ENCODE data around the gene LRRN4CL. TPM values are rescaled to one million over a fixed set of nuclear protein-coding genes. Genes with fewer than 3 reads are reported as not detected.
A peak's percentile ranks its signal among the peaks of the same experiment; 100 is the strongest.

The LRRN4CL gene
- total RNA-seq, 3 donors from 2014 or later (not counting 1 experiment from before 2014, with no cell fraction given), result not detected

DNA sequence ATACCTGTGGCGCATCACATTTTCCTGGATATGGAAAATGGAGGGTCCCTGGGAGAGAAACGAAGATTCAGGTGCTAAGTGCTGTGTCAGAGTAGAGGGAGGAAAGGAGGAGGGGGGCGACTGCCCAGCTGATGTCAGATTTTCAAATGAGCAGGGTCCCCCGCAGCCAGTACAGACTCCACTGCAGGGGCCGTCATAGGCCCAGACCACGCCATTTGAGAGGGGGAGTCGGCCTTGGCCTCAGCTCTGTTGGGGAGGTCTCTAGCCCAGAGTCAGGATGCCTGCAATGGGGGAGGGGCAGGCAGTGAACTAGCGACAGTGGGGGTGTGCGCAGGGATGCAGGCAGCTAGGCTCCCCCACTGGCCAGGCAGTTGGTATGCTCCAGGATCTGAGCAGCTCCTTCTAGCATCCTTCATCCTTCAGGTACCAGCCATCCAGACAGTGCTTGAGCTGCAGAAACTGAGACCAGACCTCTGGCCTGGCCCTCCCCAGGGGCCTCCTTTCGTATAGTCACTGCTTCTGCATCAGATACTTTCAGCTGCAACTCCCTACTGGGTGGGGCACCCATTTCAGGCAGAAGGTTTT, 18.0 kb upstream of the LRRN4CL start, which contains the start of the genes BSCL2 and GNG3:
TSS of gene BSCL2 (minus strand) at position 148 of the 585 bp plus-strand sequence. CDS start 229 bp downstream, outside the sequence.
TSS of gene GNG3 (plus strand) at position 400 of the 585 bp plus-strand sequence. CDS start 620 bp downstream, outside the sequence.
- H3K27me3 ChIP-seq (ENCODE audit: control insufficient read depth, insufficient read depth, low read length), result no peaks in the 10 kb centered on the region
- WGBS (ENCODE audit: insufficient coverage), result 96% methylated on average over 9 of the region's 10 CpGs
- intact Hi-C loops (cut with micrococcal nuclease), result loop anchor here (2.0 to 5.0 kb wide), 5 partner anchors 35 to 135 kb away; partner anchors contain the start of genes EEF1G, EML3, LBHD1 and ROM1
- peaks cover 6% of the 10 kb centered on the region for H3K36me3 ChIP-seq (ENCODE audit: control insufficient read depth, insufficient read depth, low read length)
- no peaks in the 10 kb centered on the region for H3K9me3 ChIP-seq (ENCODE audit: control insufficient read depth, insufficient read depth, low read length)
- no peaks in the 10 kb centered on the region for H3K27me3 Mint-ChIP-seq (ENCODE audit: low read depth in 2 of 2)
- peak within 1 kb of the TSS; percentile 98 to 99 for H3K27ac Mint-ChIP-seq
- H3K27ac ChIP-seq (ENCODE audit: low read length), result peak within 1 kb of the TSS; percentile 95
- peaks cover 36 to 41% of the 10 kb centered on the region in 2 donors for H3K4me1 Mint-ChIP-seq
- DNase-seq (no peak), ATAC-seq (no peak)
- peaks cover 50% of the 10 kb centered on the region for H3K4me1 ChIP-seq (ENCODE audit: control insufficient read depth, insufficient read depth, low read length)
- peak within 1 kb of the TSS; percentile 70 for H3K4me3 ChIP-seq (ENCODE audit: low read length)
- H3K4me3 Mint-ChIP-seq, result peak within 1 kb of the TSS; percentile 97
- H3K9me3 Mint-ChIP-seq, result no peaks in the 10 kb centered on the region
- TF ChIP-seq, protein P1, sequence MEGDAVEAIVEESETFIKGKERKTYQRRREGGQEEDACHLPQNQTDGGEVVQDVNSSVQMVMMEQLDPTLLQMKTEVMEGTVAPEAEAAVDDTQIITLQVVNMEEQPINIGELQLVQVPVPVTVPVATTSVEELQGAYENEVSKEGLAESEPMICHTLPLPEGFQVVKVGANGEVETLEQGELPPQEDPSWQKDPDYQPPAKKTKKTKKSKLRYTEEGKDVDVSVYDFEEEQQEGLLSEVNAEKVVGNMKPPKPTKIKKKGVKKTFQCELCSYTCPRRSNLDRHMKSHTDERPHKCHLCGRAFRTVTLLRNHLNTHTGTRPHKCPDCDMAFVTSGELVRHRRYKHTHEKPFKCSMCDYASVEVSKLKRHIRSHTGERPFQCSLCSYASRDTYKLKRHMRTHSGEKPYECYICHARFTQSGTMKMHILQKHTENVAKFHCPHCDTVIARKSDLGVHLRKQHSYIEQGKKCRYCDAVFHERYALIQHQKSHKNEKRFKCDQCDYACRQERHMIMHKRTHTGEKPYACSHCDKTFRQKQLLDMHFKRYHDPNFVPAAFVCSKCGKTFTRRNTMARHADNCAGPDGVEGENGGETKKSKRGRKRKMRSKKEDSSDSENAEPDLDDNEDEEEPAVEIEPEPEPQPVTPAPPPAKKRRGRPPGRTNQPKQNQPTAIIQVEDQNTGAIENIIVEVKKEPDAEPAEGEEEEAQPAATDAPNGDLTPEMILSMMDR (IDR thresholded peaks at IDR 0.05), result no peak
- H3K36me3 Mint-ChIP-seq, result no peaks in the 10 kb centered on the region

DNA sequence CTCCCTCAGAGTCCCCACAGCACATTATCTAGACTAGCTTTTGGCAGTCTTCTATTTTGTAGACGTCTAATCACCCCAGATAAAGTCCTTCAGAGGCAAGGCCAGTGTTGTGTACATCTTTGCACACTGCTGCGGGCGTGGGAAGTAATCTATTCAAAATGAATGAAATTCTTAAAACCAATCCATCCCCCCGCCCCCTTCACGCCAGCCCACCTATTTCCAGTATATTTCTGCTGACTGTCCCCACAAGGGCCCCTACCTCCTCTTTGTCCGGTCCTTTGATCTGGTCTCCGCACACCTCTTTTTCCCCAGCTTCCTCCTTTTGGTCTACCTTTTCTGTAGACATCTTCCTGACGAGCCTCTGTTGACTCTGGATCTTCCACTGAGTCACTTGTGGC, 17.5 kb upstream of the LRRN4CL start:
- Histone ChIP-seq H3K27ac (ENCODE audit: low read length) (peak overlapping the region; percentile 55), H3K36me3 (ENCODE audit: control insufficient read depth, insufficient read depth, low read length) (peaks cover 6% of the 10 kb centered on the region), H3K27me3 (ENCODE audit: control insufficient read depth, insufficient read depth, low read length) (no peaks in the 10 kb centered on the region), H3K9me3 (ENCODE audit: control insufficient read depth, insufficient read depth, low read length) (no peaks in the 10 kb centered on the region), H3K4me3 (ENCODE audit: low read length) (peak overlapping the region; percentile 70), H3K4me1 (ENCODE audit: control insufficient read depth, insufficient read depth, low read length) (peaks cover 50% of the 10 kb centered on the region)
- ATAC-seq (no peak), DNase-seq (no peak)
- no peaks in the 10 kb centered on the region for H3K9me3 Mint-ChIP-seq
- H3K27ac Mint-ChIP-seq, result peak overlapping the region; percentile 91 to 97
- TF ChIP-seq, protein P1 (IDR thresholded peaks at IDR 0.05), result no peak
- H3K4me1 Mint-ChIP-seq, result peaks cover 36 to 41% of the 10 kb centered on the region in 2 donors
- WGBS (ENCODE audit: insufficient coverage), result 90% methylated on average over 8 of the region's 8 CpGs
- H3K4me3 Mint-ChIP-seq, result peak overlapping the region; percentile 77
- intact Hi-C loops (cut with micrococcal nuclease), result loop anchor here (2.0 to 5.0 kb wide), 5 partner anchors 35 to 135 kb away; partner anchors contain the start of genes EEF1G, EML3, LBHD1 and ROM1
- no peaks in the 10 kb centered on the region for H3K27me3 Mint-ChIP-seq (ENCODE audit: low read depth in 2 of 2)
- no peaks in the 10 kb centered on the region for H3K36me3 Mint-ChIP-seq

DNA sequence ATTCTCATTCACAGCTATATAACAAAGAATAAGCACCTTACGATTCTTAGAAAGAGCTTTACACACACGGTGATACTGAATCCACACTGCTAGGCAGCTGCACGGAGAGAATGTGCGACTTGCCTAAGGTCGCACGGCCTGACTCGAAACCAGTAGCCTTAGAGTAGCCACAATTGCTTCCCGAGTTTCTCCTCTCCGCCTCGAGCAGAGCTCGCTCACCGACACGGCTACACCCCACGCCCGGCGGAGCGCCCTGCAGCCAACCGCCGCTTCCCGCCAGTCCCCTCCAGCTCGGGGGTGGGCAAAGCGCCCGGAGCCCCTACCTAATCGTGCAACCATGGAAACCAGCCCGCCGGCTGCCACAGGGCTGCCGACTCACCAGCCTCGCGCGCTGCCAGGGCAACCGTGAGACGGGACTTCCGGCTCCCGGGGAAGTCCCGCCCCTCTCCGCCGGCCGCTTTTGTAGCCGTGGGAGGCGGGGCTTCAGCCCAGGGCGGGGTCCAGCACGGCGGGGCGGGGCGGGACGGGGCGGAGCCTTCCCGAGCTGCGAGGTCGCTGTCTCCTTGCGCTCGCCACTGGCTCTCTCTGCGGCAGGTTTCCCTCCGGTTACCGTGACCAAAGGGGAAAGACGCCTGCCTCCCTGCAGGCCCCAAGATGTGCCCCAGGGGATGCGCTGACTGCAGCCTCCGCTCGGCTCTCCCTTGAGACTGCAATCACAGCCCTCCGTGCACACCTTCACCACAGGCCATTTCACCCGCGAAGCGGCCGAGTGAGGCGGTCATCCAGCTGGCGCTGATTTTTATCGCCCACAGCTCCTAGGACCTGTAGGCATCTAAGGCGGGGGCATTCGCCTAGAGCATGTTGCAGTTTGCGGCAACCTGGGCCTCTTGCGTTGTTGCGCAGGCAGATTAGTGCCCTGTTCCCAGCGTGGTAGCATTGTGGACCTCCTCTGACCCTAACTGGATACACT, 16.8 kb upstream of the LRRN4CL start:
- Histone ChIP-seq H3K9me3 (ENCODE audit: control insufficient read depth, insufficient read depth, low read length) (no peaks in the 10 kb centered on the region), H3K27me3 (ENCODE audit: control insufficient read depth, insufficient read depth, low read length) (no peaks in the 10 kb centered on the region), H3K4me3 (ENCODE audit: low read length) (peak overlapping the region; percentile 70), H3K36me3 (ENCODE audit: control insufficient read depth, insufficient read depth, low read length) (peaks cover 4% of the 10 kb centered on the region), H3K27ac (ENCODE audit: low read length) (peak overlapping the region; percentile 89), H3K4me1 (ENCODE audit: control insufficient read depth, insufficient read depth, low read length) (peaks cover 50% of the 10 kb centered on the region)
- H3K36me3 Mint-ChIP-seq, result no peaks in the 10 kb centered on the region
- peak; percentile 74 to 87 (median 77) for ATAC-seq
- DNase-seq, result peak; percentile 93 to 97
- WGBS (ENCODE audit: insufficient coverage), result 7% methylated on average over 73 of the region's 73 CpGs
- no peaks in the 10 kb centered on the region for H3K27me3 Mint-ChIP-seq (ENCODE audit: low read depth in 2 of 2)
- no peaks in the 10 kb centered on the region for H3K9me3 Mint-ChIP-seq
- peaks cover 36 to 41% of the 10 kb centered on the region in 2 donors for H3K4me1 Mint-ChIP-seq
- H3K27ac Mint-ChIP-seq, result peak overlapping the region; percentile 91 to 97
- H3K4me3 Mint-ChIP-seq, result peak overlapping the region; percentile 94
- TF ChIP-seq, protein P1 (IDR thresholded peaks at IDR 0.05), result no peak
- intact Hi-C loops (cut with micrococcal nuclease), result loop anchor here (2.0 to 5.0 kb wide), 5 partner anchors 34 to 136 kb away; partner anchors contain the start of genes EEF1G, EML3, LBHD1 and ROM1

All from natural killer cell (primary cell).